Epithelial cell of proximal tubule (primary cell): ENCODE measurements around the gene CCT6B. TPM values are rescaled to one million over a fixed set of nuclear protein-coding genes. Genes with fewer than 3 reads are reported as not detected.

ENCODE experiments used
- DNase-seq: peaks from one replicate; pipeline ENCODE4 v3.0.0-alpha.2; 2011; ENCODE audit warnings: low read depth
- H3K4me3 ChIP-seq: 2 replicates; pipeline ENCODE4 v1.5.1; 2011; ENCODE audit warnings: low read depth, mild to moderate bottlenecking, low read length
- total RNA-seq: library from RNA; depleted of rRNA; stranded (reverse); fragments of >200 nt; gene quantifications from 2 replicates; pipeline ENCODE4 v1.2.3, GENCODE V29; 2015
- TF ChIP-seq, protein P1 (sequence below): conservative IDR thresholded peaks from 2 replicates; pipeline ENCODE4 v1.5.1; 2012; ENCODE audit warnings: low read depth, mild to moderate bottlenecking, low read length

Gene CCT6B
- total RNA-seq, 1 donor from 2014 or later: 4.4 TPM

DNA sequence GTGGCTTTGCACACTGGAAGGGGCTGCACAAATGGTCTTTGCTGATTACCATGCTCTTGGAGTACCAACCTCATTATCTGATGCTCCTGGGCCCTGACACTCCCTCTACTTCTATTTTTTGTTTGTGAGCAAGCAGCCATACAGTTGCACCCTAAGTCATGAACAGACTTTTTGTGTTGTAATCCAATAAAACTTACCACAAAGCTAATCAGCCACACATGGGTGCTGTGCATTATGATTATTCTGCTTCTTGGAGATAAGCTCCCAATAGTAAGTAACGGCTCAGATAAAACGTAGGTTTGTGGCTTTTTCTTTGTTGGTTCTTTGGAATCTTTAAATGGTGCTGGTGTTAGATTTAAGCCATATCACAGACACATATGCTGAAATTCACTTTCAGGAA is 76.2 kb downstream of the CCT6B start:
- no peak overlapping the region for H3K4me3 ChIP-seq
- no peak for DNase-seq
- TF ChIP-seq, protein P1, sequence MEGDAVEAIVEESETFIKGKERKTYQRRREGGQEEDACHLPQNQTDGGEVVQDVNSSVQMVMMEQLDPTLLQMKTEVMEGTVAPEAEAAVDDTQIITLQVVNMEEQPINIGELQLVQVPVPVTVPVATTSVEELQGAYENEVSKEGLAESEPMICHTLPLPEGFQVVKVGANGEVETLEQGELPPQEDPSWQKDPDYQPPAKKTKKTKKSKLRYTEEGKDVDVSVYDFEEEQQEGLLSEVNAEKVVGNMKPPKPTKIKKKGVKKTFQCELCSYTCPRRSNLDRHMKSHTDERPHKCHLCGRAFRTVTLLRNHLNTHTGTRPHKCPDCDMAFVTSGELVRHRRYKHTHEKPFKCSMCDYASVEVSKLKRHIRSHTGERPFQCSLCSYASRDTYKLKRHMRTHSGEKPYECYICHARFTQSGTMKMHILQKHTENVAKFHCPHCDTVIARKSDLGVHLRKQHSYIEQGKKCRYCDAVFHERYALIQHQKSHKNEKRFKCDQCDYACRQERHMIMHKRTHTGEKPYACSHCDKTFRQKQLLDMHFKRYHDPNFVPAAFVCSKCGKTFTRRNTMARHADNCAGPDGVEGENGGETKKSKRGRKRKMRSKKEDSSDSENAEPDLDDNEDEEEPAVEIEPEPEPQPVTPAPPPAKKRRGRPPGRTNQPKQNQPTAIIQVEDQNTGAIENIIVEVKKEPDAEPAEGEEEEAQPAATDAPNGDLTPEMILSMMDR: no peak

DNA sequence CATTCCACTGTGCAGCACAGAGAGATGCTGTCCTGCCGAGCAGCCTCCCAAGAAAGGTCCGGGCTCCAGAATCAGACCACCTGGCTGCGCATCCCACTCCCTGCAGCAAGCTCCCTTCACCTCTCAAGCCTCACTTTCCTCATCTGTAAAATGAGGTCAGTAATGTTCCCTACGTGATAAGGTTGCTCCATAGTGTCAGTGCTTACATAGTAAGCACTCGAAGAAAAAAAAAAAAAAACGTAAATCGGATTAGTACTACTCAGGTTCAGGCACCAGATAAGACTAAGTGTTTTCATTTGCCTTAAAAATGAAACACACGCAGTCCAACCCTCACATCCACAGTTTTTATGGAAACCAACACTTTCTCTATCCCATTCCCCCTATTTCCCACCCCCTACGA is 76.7 kb downstream of the CCT6B start:
- no peak for DNase-seq
- TF ChIP-seq, protein P1: no peak
- no peak overlapping the region for H3K4me3 ChIP-seq

DNA sequence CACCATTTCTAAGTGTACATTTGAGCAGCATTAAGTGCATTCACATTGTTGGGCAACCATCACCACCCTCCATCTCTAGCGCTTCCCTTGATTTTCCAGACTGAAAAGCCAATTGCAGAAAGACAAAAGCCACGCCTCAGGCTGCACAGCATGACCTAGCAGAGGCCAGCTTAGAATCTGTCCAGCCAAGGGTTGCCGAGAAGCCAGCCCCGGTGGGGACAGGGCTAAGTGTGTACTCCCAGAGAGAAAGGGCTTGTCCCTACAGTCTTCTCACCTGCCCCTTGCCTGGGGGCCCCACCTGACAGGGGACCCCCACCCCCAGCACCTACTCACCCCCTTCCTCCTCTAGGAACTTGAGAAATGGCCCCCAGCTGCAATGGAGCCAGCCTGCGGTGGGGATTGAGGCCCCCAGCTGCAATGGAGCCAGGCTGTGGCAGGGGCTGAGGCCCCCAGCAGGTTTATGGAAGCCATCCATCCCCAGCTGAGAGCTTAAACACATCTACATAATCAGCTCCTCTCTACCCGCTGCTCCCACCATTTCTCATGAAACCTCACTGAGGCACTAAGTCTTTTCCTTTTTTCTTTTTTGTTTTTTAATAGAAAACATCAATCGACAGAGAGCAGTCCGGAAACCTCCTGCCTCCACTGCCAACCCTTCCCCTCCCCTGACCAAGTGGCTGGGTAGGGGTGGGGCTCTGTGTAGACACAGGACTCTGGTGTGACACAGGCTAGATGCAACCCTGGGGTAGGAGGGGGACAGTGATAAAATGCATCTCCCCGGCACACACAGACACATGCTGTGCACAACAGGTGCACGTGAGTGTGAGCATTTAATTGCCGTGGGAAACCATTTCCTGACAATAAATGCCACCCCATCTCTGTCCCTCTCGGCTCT is 77.9 kb downstream of the CCT6B start:
- no peak for DNase-seq
- H3K4me3 ChIP-seq: no peak overlapping the region
- TF ChIP-seq, protein P1: no peak

DNA sequence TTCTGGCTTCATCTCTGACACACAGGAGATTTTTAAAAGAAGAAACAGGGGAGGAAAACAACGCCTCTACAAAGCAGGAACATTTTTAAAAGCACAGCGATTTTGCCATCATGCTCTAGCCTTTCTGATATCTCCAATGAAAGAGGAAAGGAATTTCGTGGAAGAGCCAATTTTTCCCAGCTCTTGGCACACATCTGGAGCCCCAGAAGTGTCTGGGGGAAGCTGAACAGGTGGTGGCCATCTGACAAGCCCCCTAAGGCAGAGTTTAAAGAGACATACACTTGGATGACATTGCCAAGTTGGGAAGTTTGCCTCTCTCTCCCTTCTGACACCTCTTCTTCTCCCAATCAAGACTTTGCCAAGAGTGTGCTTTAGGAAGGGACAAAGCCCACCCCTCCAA is 82.1 kb downstream of the CCT6B start:
- DNase-seq: no peak
- TF ChIP-seq, protein P1: no peak
- no peak overlapping the region for H3K4me3 ChIP-seq

Other genes starting within 250 kb of the CCT6B start
- 10.3 and 17.7 TPM in 2 replicates for gene ZNF830, start 80 bp upstream of the CCT6B start, total RNA-seq
- gene LIG3, start 19.1 kb upstream of the CCT6B start, total RNA-seq: 36.2 and 40.9 TPM in 2 replicates
- 17.7 and 31.5 TPM in 2 replicates for gene RFFL, start 102.2 kb upstream of the CCT6B start, total RNA-seq
- 14.5 and 17.2 TPM in 2 replicates for gene RAD51D, start 158.4 kb upstream of the CCT6B start, total RNA-seq
- gene FNDC8, start 160.2 kb upstream of the CCT6B start, total RNA-seq: not detected in 2 replicates
- gene NLE1, start 180.8 kb upstream of the CCT6B start, total RNA-seq: 27.0 and 38.8 TPM in 2 replicates
- gene UNC45B, start 186.4 kb upstream of the CCT6B start, total RNA-seq: not detected in 2 replicates
- not detected in 2 replicates for gene SLC35G3, start 232.9 kb upstream of the CCT6B start, total RNA-seq